BLaER1 treated with 17β-estradiol and CSF1 and Interleukin-3, amounts not matched to agents 10 nM and 100 nM (cell line): ENCODE results near the gene SLC11A2.
A peak's percentile ranks its signal among the peaks of the same experiment; 100 is the strongest.

Experiments
- H3K27ac ChIP-seq, 11 experiments: shearing (Covaris generic); formaldehyde crosslinking; 2 replicates each; pipeline ENCODE4 v1.8.1; 2022
- H3K27me3 ChIP-seq, 11 experiments: shearing (Covaris generic); formaldehyde crosslinking; 2 replicates each; pipeline ENCODE4 v1.8.1; 2022
- H3K36me3 ChIP-seq, 11 experiments: shearing (Covaris generic); formaldehyde crosslinking; 2 replicates each; pipeline ENCODE4 v1.8.1; 2022
- H3K4me1 ChIP-seq, 10 experiments: shearing (Covaris generic); formaldehyde crosslinking; 2 replicates each; pipeline ENCODE4 v1.8.1; 2022
- H3K4me2 ChIP-seq, 11 experiments: shearing (Covaris generic); formaldehyde crosslinking; 2 replicates each; pipeline ENCODE4 v1.8.1; 2022
- H3K4me3 ChIP-seq, 10 experiments: shearing (Covaris generic); formaldehyde crosslinking; 2 replicates each; pipeline ENCODE4 v1.8.1; 2022
- H3K9ac ChIP-seq, 11 experiments: shearing (Covaris generic); formaldehyde crosslinking; 2 replicates each; pipeline ENCODE4 v1.8.1; 2022
- H3K9me3 ChIP-seq, 11 experiments: shearing (Covaris generic); formaldehyde crosslinking; replicated peaks in 1 of 11; 2 replicates each; pipeline ENCODE4 v1.8.1; 2022
- H4K20me1 ChIP-seq, 11 experiments: shearing (Covaris generic); formaldehyde crosslinking; 2 replicates each; pipeline ENCODE4 v1.8.1; 2022
- Cebpa-rat ChIP-seq, 11 experiments: shearing (Covaris generic); IDR thresholded peaks; 2 replicates each; pipeline ENCODE4 v1.8.1; 2022

Gene SLC11A2

GRCh38 chr12:51059086-51059485 is 32.9 kb upstream of the SLC11A2 start:
- Histone ChIP-seq H3K4me2 (peak overlapping the region in 1 of 11 experiments; percentile 16; a peak in 1 of 22 replicates), H3K27ac (no peak overlapping the region), H3K9me3 (no peaks in the 10 kb centered on the region), H4K20me1 (peaks cover 0 to 27% (median 9%) of the 10 kb centered on the region in 11 experiments; a peak in 12 of 22 replicates), H3K9ac (no peak overlapping the region), H3K27me3 (no peaks in the 10 kb centered on the region), H3K36me3 (peaks cover 97 to 100% (median 99%) of the 10 kb centered on the region in 11 experiments), H3K4me3 (no peak overlapping the region), H3K4me1 (peaks cover 0 to 19% (median 8%) of the 10 kb centered on the region in 10 experiments; a peak in 10 of 20 replicates)
- TF ChIP-seq Cebpa-rat (IDR thresholded peaks at IDR 0.05) = no peak

- H3K9me3 ChIP-seq = no peaks in the 10 kb centered on the region
- H3K4me2 ChIP-seq = peak overlapping the region in 3 of 11 experiments; percentile 6 to 47 (median 37); a peak in 6 of 22 replicates
- H3K9ac ChIP-seq = no peak overlapping the region
- no peak overlapping the region for H3K4me3 ChIP-seq
- peaks cover 0 to 3% (median 0%) of the 10 kb centered on the region in 11 experiments; a peak in 4 of 22 replicates for H4K20me1 ChIP-seq
- no peak overlapping the region for H3K27ac ChIP-seq
- peak in 4 of 11 experiments; percentile 11 to 38 (median 24); a peak in 2 of 22 replicates for TF ChIP-seq Cebpa-rat (IDR thresholded peaks at IDR 0.05)
- peaks cover 0 to 19% (median 8%) of the 10 kb centered on the region in 10 experiments; a peak in 10 of 20 replicates for H3K4me1 ChIP-seq
- H3K36me3 ChIP-seq = peaks cover 88 to 100% (median 97%) of the 10 kb centered on the region in 11 experiments
- no peaks in the 10 kb centered on the region for H3K27me3 ChIP-seq
These were observed 30.1 kb upstream of the SLC11A2 start for GRCh38 chr12:51056242-51056641.

- Histone ChIP-seq H3K4me2 (no peak overlapping the region), H3K9ac (no peak overlapping the region), H3K36me3 (peaks cover 80 to 99% (median 94%) of the 10 kb centered on the region in 11 experiments), H3K9me3 (no peaks in the 10 kb centered on the region), H3K27me3 (no peaks in the 10 kb centered on the region), H3K27ac (no peak overlapping the region), H4K20me1 (no peaks in the 10 kb centered on the region; a peak in 2 of 22 replicates), H3K4me1 (peaks cover 0 to 24% (median 8%) of the 10 kb centered on the region in 10 experiments; a peak in 11 of 20 replicates), H3K4me3 (no peak overlapping the region)
- no peak for TF ChIP-seq Cebpa-rat (IDR thresholded peaks at IDR 0.05)
These were observed 28.9 kb upstream of the SLC11A2 start for GRCh38 chr12:51055060-51055459.

GRCh38 chr12:51051787-51052186 is 25.6 kb upstream of the SLC11A2 start:
- peaks cover 21 to 33% (median 25%) of the 10 kb centered on the region in 10 experiments for H3K4me1 ChIP-seq
- H3K36me3 ChIP-seq = peaks cover 47 to 69% (median 63%) of the 10 kb centered on the region in 11 experiments
- no peaks in the 10 kb centered on the region for H3K9me3 ChIP-seq
- no peaks in the 10 kb centered on the region for H3K27me3 ChIP-seq
- H3K4me3 ChIP-seq = no peak overlapping the region
- H4K20me1 ChIP-seq = no peaks in the 10 kb centered on the region
- no peak overlapping the region for H3K27ac ChIP-seq
- H3K4me2 ChIP-seq = no peak overlapping the region
- no peak for TF ChIP-seq Cebpa-rat (IDR thresholded peaks at IDR 0.05)
- no peak overlapping the region; a peak in 2 of 22 replicates for H3K9ac ChIP-seq

- Histone ChIP-seq H3K4me2 (peak overlapping the region; percentile 86 to 97 (median 93)), H3K27ac (no peak overlapping the region; a peak in 1 of 22 replicates), H3K9ac (peak overlapping the region in 5 of 11 experiments; percentile 32 to 91 (median 86); a peak in 5 of 22 replicates), H3K4me3 (peak overlapping the region; percentile 65 to 85 (median 76); a peak in 13 of 20 replicates), H3K9me3 (no peaks in the 10 kb centered on the region), H3K4me1 (peaks cover 18 to 26% (median 21%) of the 10 kb centered on the region in 10 experiments), H3K36me3 (peaks cover 25 to 46% (median 40%) of the 10 kb centered on the region in 11 experiments), H4K20me1 (no peaks in the 10 kb centered on the region), H3K27me3 (no peaks in the 10 kb centered on the region)
- no peak for TF ChIP-seq Cebpa-rat (IDR thresholded peaks at IDR 0.05)
These were observed 23.3 kb upstream of the SLC11A2 start for GRCh38 chr12:51049525-51049924.

- H3K4me1 ChIP-seq = peaks cover 18 to 26% (median 21%) of the 10 kb centered on the region in 10 experiments
- H3K9ac ChIP-seq = peak overlapping the region; percentile 82 to 91 (median 87)
- peaks cover 17 to 39% (median 33%) of the 10 kb centered on the region in 11 experiments for H3K36me3 ChIP-seq
- H3K27me3 ChIP-seq = no peaks in the 10 kb centered on the region
- no peaks in the 10 kb centered on the region for H4K20me1 ChIP-seq
- peak overlapping the region; percentile 86 to 97 (median 93) for H3K4me2 ChIP-seq
- no peak for TF ChIP-seq Cebpa-rat (IDR thresholded peaks at IDR 0.05)
- peak overlapping the region; percentile 65 to 85 (median 76) for H3K4me3 ChIP-seq
- H3K27ac ChIP-seq = peak overlapping the region; percentile 82 to 96 (median 90)
- no peaks in the 10 kb centered on the region for H3K9me3 ChIP-seq
These were observed 22.6 kb upstream of the SLC11A2 start for GRCh38 chr12:51048661-51049251.

GRCh38 chr12:51047655-51048540 is 21.7 kb upstream of the SLC11A2 start, which contains the start of gene LETMD1:
TSS of gene LETMD1 (plus strand) at chr12:51048327. CDS start at chr12:51048357, 30 bp downstream.
- Histone ChIP-seq H3K4me3 (peak within 1 kb of the TSS; percentile 65 to 85 (median 76)), H3K4me2 (peak within 1 kb of the TSS; percentile 86 to 97 (median 93)), H3K27me3 (no peaks in the 10 kb centered on the region), H4K20me1 (no peaks in the 10 kb centered on the region), H3K4me1 (peaks cover 18 to 26% (median 21%) of the 10 kb centered on the region in 10 experiments), H3K36me3 (peaks cover 8 to 31% (median 24%) of the 10 kb centered on the region in 11 experiments), H3K9me3 (no peaks in the 10 kb centered on the region), H3K9ac (peak within 1 kb of the TSS; percentile 82 to 91 (median 87)), H3K27ac (peak within 1 kb of the TSS; percentile 82 to 96 (median 90))
- TF ChIP-seq Cebpa-rat (IDR thresholded peaks at IDR 0.05) = no peak

GRCh38 chr12:51036279-51036678 is 10.1 kb upstream of the SLC11A2 start:
- no peak overlapping the region for H3K9ac ChIP-seq
- H3K9me3 ChIP-seq = no peaks in the 10 kb centered on the region
- no peak overlapping the region for H3K27ac ChIP-seq
- H4K20me1 ChIP-seq = no peaks in the 10 kb centered on the region
- H3K36me3 ChIP-seq = no peaks in the 10 kb centered on the region
- TF ChIP-seq Cebpa-rat (IDR thresholded peaks at IDR 0.05) = no peak
- no peak overlapping the region for H3K4me3 ChIP-seq
- no peak overlapping the region for H3K4me2 ChIP-seq
- no peaks in the 10 kb centered on the region for H3K4me1 ChIP-seq
- H3K27me3 ChIP-seq = no peaks in the 10 kb centered on the region
